Measurements from ENCODE around the gene THG1L.

DNA sequence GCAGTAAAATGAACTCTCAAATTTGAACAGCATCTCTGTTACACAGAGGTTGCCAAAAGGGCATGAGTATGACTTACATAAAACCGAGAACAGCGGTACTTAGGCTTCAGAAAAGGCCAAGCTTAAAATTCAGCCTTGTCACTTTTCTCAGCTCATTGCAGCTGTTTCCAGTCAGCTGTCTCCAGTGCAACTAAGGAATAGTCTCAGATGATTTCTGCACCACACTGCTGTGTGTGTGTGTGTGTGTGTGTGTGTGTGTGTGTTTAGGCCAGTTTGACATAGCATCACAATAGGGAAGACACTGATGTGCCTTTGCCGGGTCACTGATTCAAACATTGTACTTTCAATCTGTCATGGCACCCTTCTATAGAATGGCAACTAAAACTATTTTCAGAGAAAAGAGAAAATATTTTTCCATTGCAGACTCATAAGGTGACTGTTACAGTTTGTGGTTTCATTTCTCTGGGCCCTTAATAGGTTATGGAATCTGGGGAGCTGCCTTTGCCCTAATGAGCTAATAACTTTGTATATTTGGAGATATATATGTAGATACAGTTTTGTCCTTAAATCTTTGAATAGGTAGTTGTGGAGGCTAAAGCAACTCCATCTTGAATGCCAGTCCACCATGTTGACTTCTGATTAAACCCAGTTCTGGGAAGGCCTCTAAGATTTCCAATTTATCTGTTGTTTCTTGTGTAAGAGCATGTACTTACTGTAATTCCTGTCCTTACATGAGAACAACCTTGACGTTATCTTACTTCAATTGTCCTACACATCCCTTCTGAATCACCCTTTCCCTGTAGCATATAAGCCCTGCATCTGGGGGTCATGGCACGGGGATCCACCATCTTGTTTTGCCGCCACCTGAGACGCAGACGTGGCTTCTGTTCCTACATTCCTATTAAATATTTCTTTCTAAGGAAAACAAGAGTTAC lies 16.8 kb downstream of the THG1L start:
- TF ChIP-seq, protein P1, sequence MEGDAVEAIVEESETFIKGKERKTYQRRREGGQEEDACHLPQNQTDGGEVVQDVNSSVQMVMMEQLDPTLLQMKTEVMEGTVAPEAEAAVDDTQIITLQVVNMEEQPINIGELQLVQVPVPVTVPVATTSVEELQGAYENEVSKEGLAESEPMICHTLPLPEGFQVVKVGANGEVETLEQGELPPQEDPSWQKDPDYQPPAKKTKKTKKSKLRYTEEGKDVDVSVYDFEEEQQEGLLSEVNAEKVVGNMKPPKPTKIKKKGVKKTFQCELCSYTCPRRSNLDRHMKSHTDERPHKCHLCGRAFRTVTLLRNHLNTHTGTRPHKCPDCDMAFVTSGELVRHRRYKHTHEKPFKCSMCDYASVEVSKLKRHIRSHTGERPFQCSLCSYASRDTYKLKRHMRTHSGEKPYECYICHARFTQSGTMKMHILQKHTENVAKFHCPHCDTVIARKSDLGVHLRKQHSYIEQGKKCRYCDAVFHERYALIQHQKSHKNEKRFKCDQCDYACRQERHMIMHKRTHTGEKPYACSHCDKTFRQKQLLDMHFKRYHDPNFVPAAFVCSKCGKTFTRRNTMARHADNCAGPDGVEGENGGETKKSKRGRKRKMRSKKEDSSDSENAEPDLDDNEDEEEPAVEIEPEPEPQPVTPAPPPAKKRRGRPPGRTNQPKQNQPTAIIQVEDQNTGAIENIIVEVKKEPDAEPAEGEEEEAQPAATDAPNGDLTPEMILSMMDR (IDR thresholded peaks at IDR 0.05) = no peak
- no peak for TF ChIP-seq POLR2A (IDR thresholded peaks at IDR 0.05)
- TF ChIP-seq EP300 (IDR thresholded peaks at IDR 0.05) = no peak
